Neural cell (in vitro differentiated cells): Measurements from ENCODE around the gene EIF2D. TPM values are rescaled to one million over a fixed set of nuclear protein-coding genes. Genes with fewer than 3 reads are reported as not detected.

ENCODE experiments used
- H2AFZ ChIP-seq: fragments of 200-600, 300-800 bp; sonication (generic), shearing (Covaris generic); 2 replicates; pipeline ENCODE4 v1.6.0; 2014; ENCODE audit warnings: low read depth, mild to moderate bottlenecking, antibody characterized with exemption, low read length, moderate library complexity
- H3F3A ChIP-seq: fragments of 200-600 bp; shearing (Covaris generic); 2 replicates; pipeline ENCODE4 v1.6.1; 2016; ENCODE audit warnings: mild to moderate bottlenecking, moderate library complexity, mixed read lengths, antibody characterized with exemption, low read length; ENCODE audit not compliant: insufficient read depth, poor library complexity, severe bottlenecking
- H3K27ac ChIP-seq: fragments of 200-600, 300-800 bp; sonication (generic), shearing (Covaris generic); 2 replicates; pipeline ENCODE4 v1.5.1; 2014; ENCODE audit warnings: mild to moderate bottlenecking, low read length, moderate library complexity
- H3K27me3 ChIP-seq: fragments of 300-800, 200-600 bp; sonication (generic), shearing (Covaris generic); 2 replicates; pipeline ENCODE4 v1.6.0; 2014; ENCODE audit warnings: mild to moderate bottlenecking, low read depth, low read length, moderate library complexity; ENCODE audit not compliant: insufficient read depth
- H3K36me3 ChIP-seq: fragments of 300-800, 200-600 bp; sonication (generic), shearing (Covaris generic); 2 replicates; pipeline ENCODE4 v1.5.1; 2014; ENCODE audit warnings: mild to moderate bottlenecking, antibody characterized with exemption, low read length, moderate library complexity; ENCODE audit not compliant: insufficient read depth
- H3K4me2 ChIP-seq: fragments of 300-800, 200-600 bp; sonication (generic), shearing (Covaris generic); 2 replicates; pipeline ENCODE4 v1.6.0; 2014; ENCODE audit warnings: mild to moderate bottlenecking, low read length
- H3K4me3 ChIP-seq: fragments of 300-800, 200-600 bp; sonication (generic), shearing (Covaris generic); 2 replicates; pipeline ENCODE4 v1.5.1; 2014; ENCODE audit warnings: mild to moderate bottlenecking, low read length, moderate library complexity
- H3K79me2 ChIP-seq: fragments of 200-600 bp; shearing (Covaris generic); replicated peaks from 2 replicates; pipeline ENCODE4 v1.6.0; 2014; ENCODE audit warnings: mild to moderate bottlenecking, low read length, moderate library complexity; ENCODE audit not compliant: insufficient read depth
- H3K9ac ChIP-seq: fragments of 300-800, 200-600 bp; sonication (generic), shearing (Covaris generic); 2 replicates; pipeline ENCODE4 v1.6.1; 2016; ENCODE audit warnings: mild to moderate bottlenecking, low read length, mixed read lengths
- H3K9me2 ChIP-seq: fragments of 200-600 bp; shearing (Covaris generic); 2 replicates; pipeline ENCODE4 v1.6.1; 2016; ENCODE audit warnings: mild to moderate bottlenecking, low read length, mixed read lengths; ENCODE audit not compliant: insufficient read depth
- H3K9me3 ChIP-seq: fragments of 200-600, 300-800 bp; sonication (generic), shearing (Covaris generic); 2 replicates; pipeline ENCODE4 v1.6.1; 2016; ENCODE audit warnings: mild to moderate bottlenecking, mixed run types, low read length, moderate library complexity, mixed read lengths
- H4K20me1 ChIP-seq: fragments of 200-600 bp; shearing (Covaris generic); 2 replicates; pipeline ENCODE4 v1.6.1; 2016; ENCODE audit warnings: mild to moderate bottlenecking, mixed run types; ENCODE audit not compliant: insufficient read depth
- CTCF ChIP-seq: fragments of 450-650 bp; IDR thresholded peaks from 2 replicates; pipeline ENCODE4 v1.5.1; 2014; ENCODE audit warnings: antibody characterized with exemption, mild to moderate bottlenecking, moderate library complexity; ENCODE audit not compliant: poor library complexity, severe bottlenecking
- EP300 ChIP-seq: fragments of 450-650 bp; conservative IDR thresholded peaks from 2 replicates; pipeline ENCODE4 v1.6.1; 2014; ENCODE audit warnings: antibody characterized with exemption, mild to moderate bottlenecking, moderate library complexity; ENCODE audit not compliant: poor library complexity, severe bottlenecking
- EZH2 ChIP-seq: fragments of 200-600, 300-800 bp; shearing (Covaris generic), sonication (generic); IDR thresholded peaks from 2 replicates; pipeline ENCODE4 v1.6.1; 2014; ENCODE audit warnings: antibody characterized with exemption, low read length, borderline replicate concordance, mild to moderate bottlenecking; ENCODE audit not compliant: insufficient read depth, poor library complexity, severe bottlenecking
- MXI1 ChIP-seq: fragments of 450-650 bp; conservative IDR thresholded peaks from 2 replicates; pipeline ENCODE4 v1.6.1; 2014; ENCODE audit warnings: antibody characterized with exemption, mild to moderate bottlenecking; ENCODE audit not compliant: poor library complexity, severe bottlenecking
- POLR2AphosphoS5 ChIP-seq: IDR thresholded peaks from 2 replicates; pipeline ENCODE4 v1.6.1; 2012
- RAD21 ChIP-seq: fragments of 450-650 bp; conservative IDR thresholded peaks from 2 replicates; pipeline ENCODE4 v1.6.1; 2014; ENCODE audit warnings: antibody characterized with exemption, mild to moderate bottlenecking, moderate library complexity
- REST ChIP-seq: IDR thresholded peaks from 2 replicates; pipeline ENCODE4 v1.6.1; 2012; ENCODE audit warnings: borderline replicate concordance
- SMC3 ChIP-seq: fragments of 450-650 bp; conservative IDR thresholded peaks from 2 replicates; pipeline ENCODE4 v1.6.1; 2014; ENCODE audit warnings: antibody characterized with exemption, mild to moderate bottlenecking, moderate library complexity; ENCODE audit not compliant: poor library complexity
- TAF1 ChIP-seq: IDR thresholded peaks from 2 replicates; pipeline ENCODE4 v1.6.1; 2012; ENCODE audit warnings: low read depth
- polyA plus RNA-seq: library from polyadenylated mRNA; depleted of rRNA; stranded (reverse); fragments of >200 nt; gene quantifications from 2 replicates; pipeline ENCODE4 v1.2.3, GENCODE V29; 2014

Gene EIF2D
- polyA plus RNA-seq, 1 donor from 2014 or later, result 37.1 TPM

- Histone ChIP-seq H3K9ac (no peak overlapping the region), H3K9me3 (no peaks in the 10 kb centered on the region), H4K20me1 (no peaks in the 10 kb centered on the region), H2AFZ (no peak overlapping the region), H3K9me2 (no peaks in the 10 kb centered on the region), H3K4me3 (no peak overlapping the region), H3K4me2 (no peak overlapping the region), H3K27me3 (no peaks in the 10 kb centered on the region), H3K36me3 (no peaks in the 10 kb centered on the region), H3K79me2 (no peaks in the 10 kb centered on the region), H3F3A (no peaks in the 10 kb centered on the region), H3K27ac (no peak overlapping the region)
- TF ChIP-seq EP300 (no peak), SMC3 (no peak), TAF1 (no peak), RAD21 (no peak), POLR2AphosphoS5 (no peak), EZH2 (no peak), MXI1 (no peak), REST (no peak), CTCF (no peak)
Observed at GRCh38 chr1:206578068-206578977, 33.9 kb downstream of the EIF2D start.

- no peak for TF ChIP-seq EP300
- no peak for TF ChIP-seq REST
- TF ChIP-seq POLR2AphosphoS5, result no peak
- TF ChIP-seq MXI1, result no peak
- no peaks in the 10 kb centered on the region for H3K27me3 ChIP-seq
- H2AFZ ChIP-seq, result no peak overlapping the region
- no peaks in the 10 kb centered on the region for H3F3A ChIP-seq
- no peaks in the 10 kb centered on the region for H3K9me3 ChIP-seq
- H4K20me1 ChIP-seq, result no peaks in the 10 kb centered on the region
- no peak overlapping the region for H3K4me2 ChIP-seq
- no peak overlapping the region for H3K9ac ChIP-seq
- H3K36me3 ChIP-seq, result no peaks in the 10 kb centered on the region
- no peaks in the 10 kb centered on the region for H3K79me2 ChIP-seq
- H3K27ac ChIP-seq, result no peak overlapping the region
- no peaks in the 10 kb centered on the region for H3K9me2 ChIP-seq
- no peak overlapping the region for H3K4me3 ChIP-seq
Observed at GRCh38 chr1:206577626-206578025, 34.6 kb downstream of the EIF2D start.
